ENCODE results near the gene MAP1LC3B. TPM values are rescaled to one million over a fixed set of nuclear protein-coding genes. Genes with fewer than 3 reads are reported as not detected.
A peak's percentile ranks its signal among the peaks of the same experiment; 100 is the strongest.

The MAP1LC3B gene
- total RNA-seq, 2 donors from 2014 or later, result 64.5 to 88.0 TPM

GRCh38 chr16:87437911-87438610, 45.9 kb downstream of the MAP1LC3B start:
- intact Hi-C loops (cut with DNase I, micrococcal nuclease), result no loop called here
- DNase-seq (no peak), ATAC-seq (peak; percentile 59)

- intact Hi-C loops (cut with DNase I, micrococcal nuclease), result no loop called here
- no peak for DNase-seq
- ATAC-seq, result no peak
Observed at GRCh38 chr16:87438611-87438985, 46.5 kb downstream of the MAP1LC3B start.

DNA sequence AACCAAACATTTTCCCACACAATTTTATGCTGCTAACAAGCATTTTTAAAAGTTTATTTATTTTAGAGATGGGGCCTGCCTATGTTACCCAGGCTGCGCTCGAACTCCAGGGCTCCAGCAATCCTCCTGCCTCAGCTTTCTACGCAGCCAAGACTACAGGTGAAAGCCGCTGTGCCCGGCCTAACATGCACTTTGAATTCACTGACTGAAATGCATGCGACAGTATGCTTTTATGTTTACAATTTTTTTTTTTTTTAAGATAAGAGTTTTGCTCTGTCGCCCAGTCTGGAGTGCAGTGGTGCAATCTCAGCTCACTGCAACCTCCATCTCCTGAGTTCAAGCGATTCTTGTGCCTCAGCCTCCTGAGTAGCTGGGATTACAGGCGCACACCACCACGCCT, 47.8 kb downstream of the MAP1LC3B start:
- ATAC-seq (no peak), DNase-seq (no peak)
- intact Hi-C loops (cut with DNase I, micrococcal nuclease), result no loop called here

DNA sequence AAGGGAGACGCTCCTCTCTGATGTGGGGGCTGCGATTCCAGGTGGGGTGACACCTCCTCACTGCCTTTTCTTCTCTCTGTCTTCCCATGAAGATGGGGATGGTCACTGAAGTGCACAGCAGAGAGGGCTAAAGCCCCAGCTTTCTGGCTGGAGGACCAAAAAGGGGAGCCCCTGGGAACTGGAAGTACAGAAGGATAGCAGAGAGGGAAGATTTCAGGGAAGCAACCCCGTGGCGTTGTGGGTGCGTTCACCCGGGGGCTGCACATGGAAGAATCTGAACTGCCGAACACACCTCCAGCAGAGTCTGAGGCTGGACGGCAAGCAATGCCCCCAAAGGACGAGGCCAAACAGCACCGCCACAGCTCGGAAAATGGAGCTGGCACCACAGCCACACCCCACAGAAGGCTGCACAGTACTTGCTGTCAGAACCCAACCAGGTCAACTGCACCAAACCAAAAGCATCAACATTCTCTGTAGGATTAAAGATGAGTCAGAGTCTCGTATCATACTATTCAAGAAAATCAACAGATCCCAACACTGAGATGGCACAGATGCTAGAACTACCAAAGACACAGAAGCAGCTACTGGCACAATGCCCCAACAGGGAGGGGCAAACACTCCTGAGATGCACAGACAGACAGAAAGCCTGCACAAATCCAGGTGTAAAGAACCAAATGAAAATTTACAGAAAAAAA, 49.9 kb downstream of the MAP1LC3B start:
- ATAC-seq (no peak), DNase-seq (no peak)
- intact Hi-C loops (cut with DNase I, micrococcal nuclease), result no loop called here

DNA sequence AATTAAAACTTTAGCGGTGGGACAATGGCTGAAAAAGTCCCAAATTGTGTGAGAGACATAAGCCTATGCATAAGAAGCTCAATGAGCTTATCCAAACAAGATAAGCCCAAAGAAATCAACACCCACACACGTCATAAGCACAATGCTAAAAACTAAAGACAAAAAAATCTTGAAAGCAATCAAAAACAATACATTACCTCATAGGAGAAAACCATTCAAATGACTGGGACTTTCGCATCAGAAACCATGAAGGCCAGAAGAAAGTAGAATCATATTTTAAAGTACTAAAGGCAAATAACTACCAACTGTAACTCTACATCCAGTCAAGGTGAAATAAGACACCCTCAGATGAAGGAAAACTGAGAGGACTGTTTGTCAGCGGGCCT, 50.4 kb downstream of the MAP1LC3B start:
- DNase-seq (no peak), ATAC-seq (no peak)
- intact Hi-C loops (cut with DNase I, micrococcal nuclease), result no loop called here

- DNase-seq (no peak), ATAC-seq (no peak)
- intact Hi-C loops (cut with DNase I, micrococcal nuclease), result no loop called here
Observed at GRCh38 chr16:87443016-87443415, 50.9 kb downstream of the MAP1LC3B start.

GRCh38 chr16:87443964-87444363, 51.8 kb downstream of the MAP1LC3B start:
- no peak for ATAC-seq
- DNase-seq, result no peak
- intact Hi-C loops (cut with DNase I, micrococcal nuclease), result no loop called here

DNA sequence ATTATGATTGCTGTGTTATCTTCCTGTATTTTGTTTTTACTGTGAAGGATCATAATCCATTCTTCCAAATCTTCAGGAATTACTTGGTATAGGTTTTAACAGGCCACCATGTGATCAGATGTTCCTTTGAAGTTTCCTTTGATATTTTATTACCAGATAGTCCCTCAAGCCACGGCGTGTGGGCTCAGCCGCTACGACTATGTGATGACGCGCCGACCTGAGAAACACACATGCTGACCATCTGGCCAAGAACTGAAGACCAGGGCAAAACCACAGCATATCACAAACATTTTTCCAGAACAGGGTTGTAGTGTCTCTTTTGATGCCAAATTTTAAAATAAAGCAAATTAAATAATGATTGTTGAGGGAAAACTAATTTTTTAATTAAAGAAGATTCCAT, 53.4 kb downstream of the MAP1LC3B start:
- DNase-seq (no peak), ATAC-seq (no peak)
- intact Hi-C loops (cut with DNase I, micrococcal nuclease), result no loop called here

DNA sequence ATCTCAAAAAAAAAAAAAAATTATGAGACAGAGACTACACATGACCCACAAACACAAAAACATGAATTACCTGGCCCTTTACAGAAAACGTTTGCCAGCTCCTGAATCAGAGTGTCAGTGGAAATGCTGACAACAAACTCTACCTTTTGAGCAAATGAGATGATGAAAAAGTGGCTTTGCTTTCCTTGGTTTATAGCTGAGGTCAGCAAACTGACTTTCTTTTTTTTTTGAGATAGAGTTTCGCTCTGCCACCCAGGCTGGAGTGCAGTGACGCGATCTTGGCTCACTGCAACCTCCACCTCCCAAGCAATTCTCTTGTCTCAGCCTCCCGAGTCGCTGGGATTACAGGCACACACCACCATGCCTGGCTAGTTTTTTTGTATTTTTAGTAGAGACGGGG, 54.3 kb downstream of the MAP1LC3B start:
- DNase-seq (no peak), ATAC-seq (no peak)
- intact Hi-C loops (cut with DNase I, micrococcal nuclease), result no loop called here

- no peak for ATAC-seq
Observed at GRCh38 chr16:87447323-87447722, 55.2 kb downstream of the MAP1LC3B start.

GRCh38 chr16:87448866-87449265, 56.7 kb downstream of the MAP1LC3B start:
- ATAC-seq (no peak), DNase-seq (no peak)
- intact Hi-C loops (cut with DNase I, micrococcal nuclease), result no loop called here

More at GRCh38 chr16:87447323-87447722, 55.2 kb downstream of the MAP1LC3B start:
- no peak for DNase-seq
- intact Hi-C loops (cut with DNase I, micrococcal nuclease), result no loop called here

DNA sequence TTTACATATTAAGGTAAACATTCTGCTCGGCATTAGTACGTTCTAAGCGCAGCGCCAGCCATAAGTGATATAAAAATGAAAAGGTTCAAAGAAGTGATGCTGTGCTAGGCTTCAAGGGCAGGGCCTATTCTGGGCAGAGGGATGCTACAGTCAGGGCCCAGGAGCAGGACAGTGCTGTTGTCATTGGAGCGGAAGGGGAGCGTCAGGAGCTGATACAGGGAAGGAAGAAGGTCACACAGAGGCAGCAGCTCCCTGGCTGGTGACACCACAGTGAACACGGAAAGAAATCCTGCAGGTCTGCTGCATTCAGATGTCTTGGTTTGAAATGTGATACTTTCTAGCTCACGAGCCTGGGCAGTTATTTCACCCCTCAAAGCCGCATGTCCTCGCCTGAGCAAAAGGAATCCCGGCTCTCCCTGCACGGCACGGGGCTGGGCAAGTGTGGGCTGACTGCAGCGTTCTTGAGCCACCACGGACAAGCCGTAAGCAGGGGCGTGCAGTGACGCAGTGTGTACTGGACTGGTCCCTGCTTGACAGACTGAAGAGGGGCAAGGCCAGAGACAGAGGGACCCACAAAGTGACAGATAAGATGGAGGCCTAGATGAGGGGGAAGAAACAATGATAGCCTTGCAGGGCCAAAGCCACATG, 59.6 kb downstream of the MAP1LC3B start:
- DNase-seq (no peak), ATAC-seq (no peak)
- intact Hi-C loops (cut with DNase I, micrococcal nuclease), result no loop called here

DNA sequence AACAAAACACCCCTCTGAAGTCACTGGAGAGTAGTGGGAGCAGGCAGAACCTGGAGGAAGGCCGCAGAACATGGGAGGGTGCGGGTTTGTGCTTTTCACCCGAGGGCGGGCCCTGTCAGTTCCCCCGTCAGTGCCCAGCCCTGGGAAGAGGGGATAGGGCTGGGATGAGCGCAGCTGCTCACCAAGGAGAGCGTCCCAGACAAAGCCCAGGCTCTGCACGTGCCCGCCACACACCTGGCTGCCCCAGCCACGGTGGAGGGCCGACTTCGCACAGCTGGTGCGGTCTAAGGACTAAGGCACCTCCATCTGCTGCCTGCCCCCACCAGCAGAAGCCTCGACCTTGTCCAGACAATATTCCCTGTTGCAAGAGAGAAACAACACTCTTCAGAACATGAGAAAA, 61.2 kb downstream of the MAP1LC3B start:
- DNase-seq, result no peak
- intact Hi-C loops (cut with DNase I, micrococcal nuclease), result no loop called here
- ATAC-seq, result no peak

Other genes starting within 250 kb of the MAP1LC3B start
- gene C16orf95, start 74.9 kb upstream of the MAP1LC3B start, total RNA-seq, result 1 to 10 TPM; 4.4 to 6.3 TPM
- gene FBXO31, start 8.6 kb upstream of the MAP1LC3B start, total RNA-seq, result 10 to 100 TPM; 57.5 to 79.8 TPM
- 10 to 100 TPM; 30.3 to 30.7 TPM for gene ZCCHC14, start 100.7 kb downstream of the MAP1LC3B start, total RNA-seq
- gene JPH3, start 210.2 kb downstream of the MAP1LC3B start, total RNA-seq, result under 1 TPM; 0.18 to 0.39 TPM

All from left colon (tissue), 2 donors.